HL-60/S4 treated with phorbol 12-myristate 13-acetate at 8.2 ng/mL for 4 days and 3 days (cell line): Measurements from ENCODE around the gene CST7.

Source experiments
- in situ Hi-C: fragments of 300-500 bp; cut with MboI; formaldehyde crosslinking; loops from 2 replicates; pipeline ENCODE4 v1.15.0; 2022; ENCODE audit warnings: low sequenced_read_pairs

CST7 gene

DNA sequence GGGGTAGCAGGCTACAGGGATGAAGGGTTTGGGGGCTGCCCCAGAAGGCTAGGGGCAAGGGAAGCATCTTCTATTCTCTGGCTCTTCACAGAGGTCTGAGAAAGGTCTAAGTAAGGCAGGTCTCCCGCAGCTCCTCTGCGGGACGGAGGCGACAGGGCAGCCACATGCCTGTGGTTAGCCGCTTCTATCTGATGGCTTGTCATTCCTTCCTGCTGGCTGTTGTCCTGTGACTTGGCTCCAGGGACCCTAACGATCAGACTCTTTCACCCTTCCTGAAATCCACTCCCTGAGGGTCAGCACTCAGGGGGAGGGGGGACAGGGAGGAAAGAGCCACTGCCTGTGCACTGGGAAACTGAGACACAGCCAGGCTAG lies 673 bp downstream of the CST7 start:
- in situ Hi-C loops = no loop called here

GRCh38 chr20:24950128-24950835 lies 1.2 kb downstream of the CST7 start:
- in situ Hi-C loops = no loop called here

- in situ Hi-C loops = no loop called here
Observed at GRCh38 chr20:24950836-24951525, 1.9 kb downstream of the CST7 start.

DNA sequence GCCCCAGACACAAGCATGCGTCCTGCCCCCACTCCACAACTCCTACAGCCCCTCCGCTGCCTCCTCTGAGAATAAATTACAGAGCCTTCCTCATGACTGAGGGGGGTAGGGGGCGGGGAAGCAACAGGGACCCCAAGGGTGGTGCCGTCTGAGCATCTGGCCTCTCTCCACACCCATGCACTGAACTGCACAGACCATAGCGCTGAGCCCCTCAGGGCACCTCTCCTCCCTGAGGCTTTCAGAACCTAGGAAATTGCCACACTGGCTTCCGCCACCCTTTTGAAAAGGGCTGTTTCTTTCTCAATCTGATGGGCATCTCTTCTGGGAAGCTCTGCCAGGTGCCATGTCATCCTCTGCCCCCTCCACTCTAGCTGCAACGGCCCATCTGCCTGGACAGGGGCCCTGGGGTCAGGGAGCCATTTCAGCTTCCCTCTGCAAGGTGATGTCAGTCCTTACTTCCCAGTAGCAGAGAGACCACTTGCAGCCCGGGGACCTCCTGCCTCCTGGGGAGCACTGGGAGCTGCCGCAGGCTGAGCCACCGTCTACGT lies 2.5 kb downstream of the CST7 start:
- in situ Hi-C loops = no loop called here

DNA sequence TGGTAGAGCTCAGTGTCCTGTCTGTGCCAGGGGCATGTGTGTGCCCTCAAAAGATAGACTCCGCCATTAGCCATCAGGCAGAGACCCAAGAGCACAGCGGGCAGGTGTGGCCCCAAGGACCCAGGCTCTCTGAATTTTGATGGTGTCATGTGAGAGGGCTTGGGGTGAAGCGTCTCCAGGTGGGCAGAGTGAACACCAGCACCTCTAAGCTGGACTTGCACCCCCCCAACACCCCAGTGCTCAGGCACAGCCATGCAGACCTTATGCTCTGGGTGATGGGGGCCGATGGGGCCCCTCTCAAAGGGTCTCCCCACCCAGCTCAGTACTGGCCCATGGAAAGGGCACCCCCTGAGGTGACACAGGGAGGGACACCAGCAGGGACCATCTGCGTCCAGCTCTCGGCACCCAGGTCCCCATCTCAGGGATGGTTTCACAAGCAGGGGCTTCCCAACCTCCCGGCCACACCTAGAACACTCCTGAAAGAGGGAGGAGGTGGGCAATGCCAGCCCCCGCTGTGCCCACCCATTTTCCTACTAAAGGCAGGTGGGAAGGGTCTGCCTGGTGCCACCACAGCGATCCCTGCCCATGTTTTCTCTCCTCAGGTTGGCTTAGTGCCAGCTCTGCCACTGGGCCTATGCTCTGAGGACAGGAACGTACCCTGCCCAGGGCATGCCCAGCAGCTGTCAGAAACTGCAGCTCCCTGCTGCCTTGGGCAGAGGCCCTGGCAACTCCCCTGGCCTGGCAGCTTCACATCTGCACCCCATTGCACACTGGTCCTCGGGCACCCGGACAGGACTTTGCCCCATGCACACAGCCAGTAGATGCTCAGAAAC lies 3.5 kb downstream of the CST7 start:
- in situ Hi-C loops = no loop called here

DNA sequence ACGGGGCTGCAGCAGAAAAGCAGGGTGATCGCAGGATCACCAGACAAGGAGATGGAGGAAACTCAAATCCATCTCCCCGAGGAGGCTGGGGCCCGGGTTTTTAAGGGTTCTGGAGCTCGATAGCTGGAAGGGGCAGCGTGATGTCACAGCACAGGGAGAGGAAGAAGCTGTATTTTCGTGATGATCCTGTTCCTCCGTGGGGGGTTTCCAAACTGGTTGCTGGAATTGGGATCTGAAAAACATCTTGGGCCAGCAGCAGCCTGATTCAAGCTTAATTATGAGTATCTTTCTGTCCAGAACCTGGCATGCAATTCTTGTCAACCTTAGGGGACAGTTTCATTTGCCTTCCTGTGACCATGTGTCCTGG lies 4.1 kb downstream of the CST7 start:
- in situ Hi-C loops = no loop called here

- in situ Hi-C loops = no loop called here
Observed at GRCh38 chr20:24953621-24954133, 4.6 kb downstream of the CST7 start.

GRCh38 chr20:24954151-24954550 lies 5.1 kb downstream of the CST7 start:
- in situ Hi-C loops = no loop called here

DNA sequence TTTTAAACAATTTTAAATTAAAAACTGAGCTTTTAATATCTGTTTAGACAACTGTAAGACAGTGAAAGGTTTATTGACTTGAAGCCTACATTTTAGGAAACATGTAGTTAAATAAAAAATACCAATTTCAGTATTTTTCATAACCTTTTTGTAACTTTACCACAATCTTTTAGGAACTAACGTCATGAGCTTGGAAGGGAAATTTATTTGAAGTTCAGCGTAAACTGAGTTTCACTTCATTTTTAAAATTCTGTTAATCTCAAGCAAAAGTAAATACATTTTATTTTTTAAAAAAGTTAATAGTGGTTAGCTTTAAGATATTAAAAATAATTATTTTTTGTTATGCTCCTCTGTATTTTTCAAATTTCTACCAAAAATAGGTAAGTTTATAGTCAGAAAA lies 5.5 kb downstream of the CST7 start:
- in situ Hi-C loops = no loop called here

DNA sequence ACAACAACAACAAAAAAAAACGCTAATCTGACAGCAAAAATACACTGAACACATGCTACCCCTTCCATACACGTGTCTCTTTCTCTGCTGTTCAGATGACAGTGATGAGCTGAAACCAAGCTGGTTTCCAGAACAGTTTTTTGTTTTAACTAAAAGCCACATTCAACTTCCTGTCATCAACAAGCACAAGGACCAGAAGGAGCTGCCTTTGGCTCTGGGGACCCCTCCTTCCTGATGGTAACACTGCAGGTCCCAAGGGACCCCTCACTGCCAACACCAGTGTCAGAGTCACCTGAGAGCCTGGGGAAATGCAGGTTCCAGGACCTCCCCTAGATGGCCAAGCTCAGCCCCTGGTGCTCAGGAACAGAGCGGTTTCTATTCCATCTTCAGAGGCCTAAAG lies 6.0 kb downstream of the CST7 start:
- in situ Hi-C loops = no loop called here

GRCh38 chr20:24956001-24956841 lies 7.2 kb downstream of the CST7 start:
- in situ Hi-C loops = no loop called here

DNA sequence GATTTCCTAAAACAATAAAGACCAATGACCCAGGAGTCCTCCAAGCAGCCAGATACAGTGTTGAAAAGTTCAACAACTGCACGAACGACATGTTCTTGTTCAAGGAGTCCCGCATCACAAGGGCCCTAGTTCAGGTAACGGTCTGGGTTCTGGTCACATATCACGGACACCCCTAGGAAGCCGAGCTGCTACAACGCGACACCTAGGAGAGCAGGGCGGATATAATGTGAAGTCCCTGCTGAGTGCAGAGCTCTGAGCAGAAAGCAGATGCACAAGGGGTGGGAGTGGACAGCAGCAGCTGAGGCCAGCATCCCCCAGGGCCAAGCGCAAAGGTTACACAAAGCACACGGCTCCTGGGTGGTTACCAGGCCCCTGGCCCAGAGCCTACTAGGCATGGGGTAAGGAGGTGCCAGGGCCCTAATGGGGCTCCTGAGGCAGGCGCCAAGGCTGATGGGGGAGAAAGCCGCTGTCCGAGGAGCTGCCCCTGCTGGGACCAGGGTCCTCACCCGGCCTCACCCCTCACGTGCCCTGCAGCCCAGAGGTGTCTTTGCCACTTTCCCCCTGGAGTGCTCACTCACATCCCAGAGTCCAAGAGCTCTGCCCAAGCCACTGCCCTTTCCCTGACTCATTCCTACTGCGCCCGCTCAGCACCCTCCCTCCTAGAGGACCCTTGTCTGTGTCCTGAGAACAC lies 8.4 kb downstream of the CST7 start:
- in situ Hi-C loops = no loop called here

DNA sequence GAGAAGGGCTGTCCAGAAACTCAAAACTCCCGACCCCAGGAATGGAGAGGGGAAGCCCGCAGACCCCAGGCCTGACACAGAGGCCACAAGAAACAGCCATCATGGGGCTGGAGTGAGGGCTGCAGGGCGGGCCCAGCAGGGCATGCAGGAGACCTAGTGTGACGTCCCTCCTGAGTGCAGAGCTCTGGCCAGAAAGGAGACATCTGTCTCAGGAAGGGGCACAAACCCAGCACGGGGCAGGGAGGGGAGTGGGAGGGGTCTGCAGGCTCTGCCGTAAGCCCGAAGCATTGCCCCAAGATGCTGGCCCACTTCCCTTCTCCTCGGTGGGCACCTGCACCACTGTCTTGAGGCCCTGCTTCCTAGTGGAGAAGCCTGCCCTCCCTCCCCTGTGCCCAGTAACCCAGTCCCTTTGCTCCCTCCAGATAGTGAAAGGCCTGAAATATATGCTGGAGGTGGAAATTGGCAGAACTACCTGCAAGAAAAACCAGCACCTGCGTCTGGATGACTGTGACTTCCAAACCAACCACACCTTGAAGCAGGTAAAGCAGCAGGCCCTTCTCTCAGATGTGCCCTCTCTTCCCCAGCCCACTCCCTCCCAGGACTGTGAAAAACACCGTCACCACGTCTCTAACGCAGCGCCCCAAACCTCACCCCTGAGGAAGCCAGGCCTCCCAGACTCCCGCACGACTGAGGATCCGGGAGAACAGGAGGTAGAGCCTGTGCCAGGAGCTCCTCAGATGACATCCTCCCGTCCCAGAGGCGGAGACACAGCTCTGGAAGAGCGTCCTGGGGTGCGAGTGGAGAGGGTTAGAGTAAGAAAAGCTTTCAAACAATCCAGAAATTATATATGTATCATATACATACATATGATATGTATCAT lies 9.7 kb downstream of the CST7 start:
- in situ Hi-C loops = no loop called here

GRCh38 chr20:24959591-24960301 lies 10.7 kb downstream of the CST7 start:
- in situ Hi-C loops = no loop called here

GRCh38 chr20:24960302-24960801 lies 11.3 kb downstream of the CST7 start:
- in situ Hi-C loops = no loop called here

GRCh38 chr20:24960861-24961260 lies 11.8 kb downstream of the CST7 start:
- in situ Hi-C loops = no loop called here

DNA sequence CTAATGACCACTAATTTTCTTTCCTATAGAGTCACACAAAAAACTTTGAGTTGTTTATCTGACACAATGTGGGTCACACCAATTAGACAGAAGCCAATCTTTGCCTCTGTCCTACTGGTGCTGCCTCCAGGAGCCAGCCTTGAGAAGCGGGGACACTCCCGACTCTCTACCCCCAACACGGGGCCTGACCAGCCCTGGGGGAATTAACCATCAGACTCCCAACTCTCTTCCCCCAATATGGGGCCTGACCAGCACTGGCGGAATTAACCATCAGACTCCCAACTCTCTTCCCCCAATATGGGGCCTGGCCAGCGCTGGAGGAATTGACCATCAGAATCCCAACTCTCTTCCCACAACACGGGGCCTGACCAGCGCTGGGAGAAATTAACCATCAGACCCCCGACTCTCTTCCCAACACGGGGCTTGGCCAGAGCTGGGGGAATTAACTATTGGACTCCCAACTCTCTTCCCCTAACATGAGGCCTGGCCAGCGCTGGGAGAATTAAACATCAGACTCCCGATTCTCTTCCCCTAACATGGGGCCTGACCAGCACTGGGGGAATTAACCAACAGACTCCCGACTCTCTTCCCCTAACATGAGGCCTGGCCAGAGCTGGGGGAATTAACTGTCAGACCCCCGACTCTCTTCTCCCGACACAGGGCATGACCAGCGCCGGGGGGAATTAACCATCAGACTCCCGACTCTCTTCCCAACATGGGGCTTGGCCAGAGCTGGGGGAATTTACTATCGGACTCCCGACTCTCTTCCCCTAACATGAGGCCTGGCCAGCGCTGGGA lies 12.5 kb downstream of the CST7 start:
- in situ Hi-C loops = no loop called here

DNA sequence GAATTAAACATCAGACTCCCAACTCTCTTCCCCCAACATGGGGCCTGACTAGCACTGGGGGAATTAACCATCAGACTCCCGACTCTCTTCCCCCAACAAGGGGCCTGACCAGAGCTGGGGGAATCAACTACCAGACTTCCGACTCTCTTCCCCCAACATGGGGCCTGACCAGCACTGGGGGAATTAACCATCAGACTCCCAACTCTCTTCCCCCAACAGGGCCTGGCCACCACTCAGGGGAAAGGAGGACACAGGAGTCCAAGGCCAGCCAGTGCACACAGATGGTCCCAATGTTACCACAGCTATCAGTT lies 13.1 kb downstream of the CST7 start:
- in situ Hi-C loops = no loop called here
